Measurements from ENCODE around the gene ANGPTL2. TPM values are rescaled to one million over a fixed set of nuclear protein-coding genes. Genes with fewer than 3 reads are reported as not detected.

The ANGPTL2 gene
- polyA plus RNA-seq: 3.4 and 6.1 TPM in 2 replicates

GRCh38 chr9:127122176-127123063 lies at the start of gene ANGPTL2:
ANGPTL2 (minus strand) TSS chr9:127122635; CDS start chr9:127108731, 13,904 bp downstream.

Other genes starting within 250 kb of the ANGPTL2 start
- gene RALGPS1, start 207.9 kb downstream of the ANGPTL2 start, polyA plus RNA-seq: 8.0 and 9.1 TPM in 2 replicates
- gene GARNL3, start 142.1 kb upstream of the ANGPTL2 start, polyA plus RNA-seq: 150 and 157 TPM in 2 replicates